ENCODE data around the gene SLC17A1.

GRCh38 chr6:25745836-25746235 is 86.0 kb downstream of the SLC17A1 start:
- TF ChIP-seq, protein P1, sequence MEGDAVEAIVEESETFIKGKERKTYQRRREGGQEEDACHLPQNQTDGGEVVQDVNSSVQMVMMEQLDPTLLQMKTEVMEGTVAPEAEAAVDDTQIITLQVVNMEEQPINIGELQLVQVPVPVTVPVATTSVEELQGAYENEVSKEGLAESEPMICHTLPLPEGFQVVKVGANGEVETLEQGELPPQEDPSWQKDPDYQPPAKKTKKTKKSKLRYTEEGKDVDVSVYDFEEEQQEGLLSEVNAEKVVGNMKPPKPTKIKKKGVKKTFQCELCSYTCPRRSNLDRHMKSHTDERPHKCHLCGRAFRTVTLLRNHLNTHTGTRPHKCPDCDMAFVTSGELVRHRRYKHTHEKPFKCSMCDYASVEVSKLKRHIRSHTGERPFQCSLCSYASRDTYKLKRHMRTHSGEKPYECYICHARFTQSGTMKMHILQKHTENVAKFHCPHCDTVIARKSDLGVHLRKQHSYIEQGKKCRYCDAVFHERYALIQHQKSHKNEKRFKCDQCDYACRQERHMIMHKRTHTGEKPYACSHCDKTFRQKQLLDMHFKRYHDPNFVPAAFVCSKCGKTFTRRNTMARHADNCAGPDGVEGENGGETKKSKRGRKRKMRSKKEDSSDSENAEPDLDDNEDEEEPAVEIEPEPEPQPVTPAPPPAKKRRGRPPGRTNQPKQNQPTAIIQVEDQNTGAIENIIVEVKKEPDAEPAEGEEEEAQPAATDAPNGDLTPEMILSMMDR (IDR thresholded peaks at IDR 0.05): no peak
- no peak for TF ChIP-seq POLR2A (IDR thresholded peaks at IDR 0.05)
